Trophoblast cell (in vitro differentiated cells and primary cell): Measurements from ENCODE around the gene PPP1R13L.
"Not testable (repeated sequence)": the region's sequence is repeated elsewhere in the genome, so short reads cannot be mapped to it uniquely, and the experiment has no call there.

Experiments
- DNase-seq, 2 donors: peaks; one replicate each; pipeline ENCODE4 v3.0.0-alpha.2; 2016
- H2AFZ ChIP-seq: 2 replicates; pipeline ENCODE4 v1.6.1; 2013; ENCODE audit warnings: low read length, moderate library complexity, mild to moderate bottlenecking; ENCODE audit not compliant: insufficient read depth, poor library complexity
- H2AK5ac ChIP-seq: 2 replicates; pipeline ENCODE4 v1.6.1; 2013; ENCODE audit warnings: mild to moderate bottlenecking, low read length
- H2BK120ac ChIP-seq: 2 replicates; pipeline ENCODE4 v1.6.1; 2013; ENCODE audit warnings: low read length, mild to moderate bottlenecking, moderate library complexity; ENCODE audit not compliant: insufficient read depth, poor library complexity
- H2BK12ac ChIP-seq: 2 replicates; pipeline ENCODE4 v1.6.1; 2013; ENCODE audit warnings: mild to moderate bottlenecking, low read length, moderate library complexity
- H2BK5ac ChIP-seq: 2 replicates; pipeline ENCODE4 v1.6.1; 2013; ENCODE audit warnings: low read length, low read depth, moderate library complexity, mild to moderate bottlenecking; ENCODE audit not compliant: poor library complexity
- H3K14ac ChIP-seq: 2 replicates; pipeline ENCODE4 v1.6.1; 2013; ENCODE audit warnings: mild to moderate bottlenecking, low read length
- H3K18ac ChIP-seq: 2 replicates; pipeline ENCODE4 v1.6.1; 2013; ENCODE audit warnings: mild to moderate bottlenecking, low read length
- H3K23ac ChIP-seq: 2 replicates; pipeline ENCODE4 v1.6.1; 2013; ENCODE audit warnings: low read length
- H3K27ac ChIP-seq: 2 replicates; pipeline ENCODE4 v1.5.1; 2013; ENCODE audit warnings: low read depth, mild to moderate bottlenecking, inconsistent platforms, low read length, moderate library complexity
- H3K27me3 ChIP-seq: 2 replicates; pipeline ENCODE4 v1.6.1; 2013; ENCODE audit warnings: inconsistent platforms, mild to moderate bottlenecking, low read length, moderate library complexity; ENCODE audit not compliant: insufficient read depth
- H3K36me3 ChIP-seq, 2 experiments: 1 replicate in 1 of 2; 2 replicates in 1 of 2; pipeline ENCODE4 v1.6.1; 2013; ENCODE audit warnings: low read length in 2 of 2, mild to moderate bottlenecking in 2 of 2, moderate library complexity in 1 of 2; ENCODE audit not compliant: insufficient read depth in 2 of 2, control insufficient read depth in 1 of 2
- H3K4ac ChIP-seq: 2 replicates; pipeline ENCODE4 v1.6.1; 2013; ENCODE audit warnings: low read depth, mild to moderate bottlenecking, low read length, moderate library complexity
- H3K4me1 ChIP-seq, 2 experiments: 1 replicate in 1 of 2; 2 replicates in 1 of 2; pipeline ENCODE4 v1.6.1; 2013; ENCODE audit warnings: low read length in 2 of 2, mild to moderate bottlenecking in 2 of 2, moderate library complexity in 1 of 2; ENCODE audit not compliant: insufficient read depth in 2 of 2, control insufficient read depth in 1 of 2
- H3K4me2 ChIP-seq: 2 replicates; pipeline ENCODE4 v1.6.1; 2013; ENCODE audit warnings: inconsistent platforms, mild to moderate bottlenecking, low read length, moderate library complexity
- H3K4me3 ChIP-seq: 2 replicates; pipeline ENCODE4 v1.5.1; 2013; ENCODE audit warnings: mild to moderate bottlenecking, low read depth, low read length, inconsistent platforms
- H3K79me1 ChIP-seq: one replicate; pipeline ENCODE4 v1.6.1; 2013; ENCODE audit warnings: low read length
- H3K79me2 ChIP-seq: 2 replicates; pipeline ENCODE4 v1.6.1; 2013; ENCODE audit warnings: low read length, mild to moderate bottlenecking; ENCODE audit not compliant: control insufficient read depth, insufficient read depth, poor library complexity
- H3K9ac ChIP-seq: 2 replicates; pipeline ENCODE4 v1.6.1; 2013; ENCODE audit warnings: mild to moderate bottlenecking, low read length
- H3K9me3 ChIP-seq: 2 replicates; pipeline ENCODE4 v1.6.1; 2013; ENCODE audit warnings: low read depth, mild to moderate bottlenecking, control low read depth, inconsistent platforms, low read length; ENCODE audit not compliant: insufficient read depth
- H4K12ac ChIP-seq: 2 replicates; pipeline ENCODE4 v1.6.1; 2013; ENCODE audit warnings: low read depth, mild to moderate bottlenecking, low read length, moderate library complexity
- H4K8ac ChIP-seq: 2 replicates; pipeline ENCODE4 v1.6.1; 2013; ENCODE audit warnings: low read depth, mild to moderate bottlenecking, low read length, moderate library complexity
- H4K91ac ChIP-seq: one replicate; pipeline ENCODE4 v1.6.1; 2013; ENCODE audit warnings: low read depth, mild to moderate bottlenecking, low read length, moderate library complexity
- WGBS: extraction: QIAGEN DNeasy Blood & Tissue Kit; methylation state at CpG from one replicate; pipeline ENCODE4 v1.1.7; 2013; ENCODE audit warnings: missing lambda C conversion rate; ENCODE audit not compliant: insufficient read length, insufficient coverage; ENCODE audit errors: extremely low coverage; 5-methylcytosine and 5-hydroxymethylcytosine counted together

Gene PPP1R13L

DNA sequence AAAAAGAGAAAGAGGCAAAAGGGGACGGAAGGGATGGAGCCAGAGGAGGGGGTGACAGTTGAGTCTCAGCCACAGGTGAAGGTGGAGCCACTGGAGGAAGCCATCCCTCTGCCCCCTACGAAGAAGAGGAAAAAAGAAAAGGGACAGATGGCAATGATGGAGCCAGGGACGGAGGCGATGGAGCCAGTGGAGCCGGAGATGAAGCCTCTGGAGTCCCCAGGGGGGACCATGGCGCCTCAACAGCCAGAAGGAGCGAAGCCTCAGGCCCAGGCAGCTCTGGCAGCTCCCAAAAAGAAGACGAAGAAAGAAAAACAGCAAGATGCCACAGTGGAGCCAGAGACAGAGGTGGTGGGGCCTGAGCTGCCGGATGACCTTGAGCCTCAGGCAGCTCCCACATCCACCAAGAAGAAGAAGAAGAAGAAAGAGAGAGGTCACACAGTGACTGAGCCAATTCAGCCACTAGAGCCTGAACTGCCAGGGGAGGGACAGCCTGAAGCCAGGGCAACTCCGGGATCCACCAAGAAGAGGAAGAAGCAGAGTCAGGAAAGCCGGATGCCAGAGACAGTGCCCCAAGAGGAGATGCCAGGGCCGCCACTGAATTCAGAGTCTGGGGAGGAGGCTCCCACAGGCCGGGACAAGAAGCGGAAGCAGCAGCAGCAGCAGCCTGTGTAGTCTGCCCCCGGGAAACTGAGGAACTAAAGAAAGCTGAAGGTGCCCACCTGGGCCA, 4.1 kb upstream of the PPP1R13L start:
- Histone ChIP-seq H3K9ac (no peak overlapping the region), H3K18ac (no peak overlapping the region), H2BK12ac (no peak overlapping the region), H4K8ac (no peak overlapping the region), H4K12ac (no peak overlapping the region), H3K79me1 (peaks cover 22% of the 10 kb centered on the region), H3K4ac (no peak overlapping the region), H4K91ac (no peak overlapping the region), H3K4me1 (peaks cover 3 to 4% of the 10 kb centered on the region in 2 experiments), H3K27ac (no peak overlapping the region), H2BK5ac (no peak overlapping the region), H3K4me3 (no peak overlapping the region), H3K79me2 (peaks cover 13% of the 10 kb centered on the region), H3K23ac (no peak overlapping the region), H3K14ac (no peak overlapping the region), H3K4me2 (no peak overlapping the region), H3K36me3 (peaks cover 23 to 26% of the 10 kb centered on the region in 2 experiments), H2BK120ac (no peak overlapping the region), H2AK5ac (no peak overlapping the region), H3K9me3 (no peaks in the 10 kb centered on the region), H2AFZ (no peak overlapping the region), H3K27me3 (no peaks in the 10 kb centered on the region)
- no peak for DNase-seq
- WGBS = no CpG with 5 or more reads among the region's 15 CpGs

DNA sequence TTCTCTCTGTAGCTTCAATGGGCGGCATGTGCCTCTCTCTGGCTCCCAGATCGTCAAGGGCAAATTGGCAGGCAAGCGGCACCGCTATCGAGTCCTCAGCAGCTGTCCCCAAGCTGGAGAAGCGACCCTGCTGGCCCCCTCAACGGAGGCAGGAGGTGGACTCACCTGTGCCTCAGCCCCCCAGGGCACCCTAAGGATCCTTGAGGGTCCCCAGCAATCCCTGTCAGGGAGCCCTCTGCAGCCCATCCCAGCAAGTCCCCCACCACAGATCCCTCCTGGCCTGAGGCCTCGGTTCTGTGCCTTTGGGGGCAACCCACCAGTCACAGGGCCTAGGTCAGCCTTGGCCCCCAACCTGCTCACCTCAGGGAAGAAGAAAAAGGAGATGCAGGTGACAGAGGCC, 3.3 kb upstream of the PPP1R13L start:
- H3K18ac ChIP-seq = no peak overlapping the region
- no peak overlapping the region for H2BK12ac ChIP-seq
- H3K4me3 ChIP-seq = no peak overlapping the region
- WGBS = no CpG with 5 or more reads among the region's 8 CpGs
- no peak overlapping the region for H3K23ac ChIP-seq
- H3K79me2 ChIP-seq = peaks cover 13% of the 10 kb centered on the region
- no peak overlapping the region for H4K8ac ChIP-seq
- H3K9me3 ChIP-seq = no peaks in the 10 kb centered on the region
- H3K4me1 ChIP-seq = peaks cover 3 to 12% of the 10 kb centered on the region in 2 experiments
- H2AK5ac ChIP-seq = no peak overlapping the region
- peaks cover 15 to 17% of the 10 kb centered on the region in 2 experiments for H3K36me3 ChIP-seq
- H3K27ac ChIP-seq = no peak overlapping the region
- no peak overlapping the region for H2BK5ac ChIP-seq
- H3K27me3 ChIP-seq = no peaks in the 10 kb centered on the region
- no peak overlapping the region for H2AFZ ChIP-seq
- no peak overlapping the region for H3K14ac ChIP-seq
- no peak overlapping the region for H3K4ac ChIP-seq
- H2BK120ac ChIP-seq = no peak overlapping the region
- H3K4me2 ChIP-seq = no peak overlapping the region
- DNase-seq = no peak
- no peak overlapping the region for H3K9ac ChIP-seq
- no peak overlapping the region for H4K12ac ChIP-seq
- H4K91ac ChIP-seq = no peak overlapping the region
- peaks cover 28% of the 10 kb centered on the region for H3K79me1 ChIP-seq

DNA sequence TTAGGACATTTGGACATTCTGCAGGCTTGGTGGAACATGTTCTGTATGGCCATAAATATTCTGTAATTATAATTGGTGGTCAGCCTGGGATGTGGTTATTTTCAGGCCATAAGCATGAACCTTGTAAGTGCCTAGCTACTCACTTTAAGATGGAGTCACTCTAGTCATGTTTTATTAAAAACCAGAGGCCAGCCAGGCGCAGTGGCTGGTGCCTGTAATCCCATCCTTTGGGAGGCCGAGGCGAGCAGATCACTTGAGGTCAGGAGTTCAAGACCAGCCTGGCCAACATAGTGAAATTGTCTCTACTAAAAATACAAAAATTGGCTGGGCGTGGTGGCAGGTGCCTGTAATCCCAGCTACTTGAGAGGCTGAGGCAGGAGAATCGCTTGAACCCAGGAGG, 2.7 kb upstream of the PPP1R13L start:
- H3K27ac ChIP-seq, H2BK12ac ChIP-seq, H3K18ac ChIP-seq, DNase-seq, H3K4ac ChIP-seq, H3K14ac ChIP-seq, H4K91ac ChIP-seq, H4K12ac ChIP-seq, H3K27me3 ChIP-seq, H2AK5ac ChIP-seq, H3K9ac ChIP-seq, H4K8ac ChIP-seq, H2AFZ ChIP-seq, H2BK5ac ChIP-seq, H3K9me3 ChIP-seq, H2BK120ac ChIP-seq, H3K23ac ChIP-seq, H3K4me3 ChIP-seq: not testable (repeated sequence)
- H3K79me1 ChIP-seq = peaks cover 31% of the 10 kb centered on the region
- H3K36me3 ChIP-seq = peaks cover 15% of the 10 kb centered on the region in 2 experiments
- H3K4me2 ChIP-seq = peak overlapping the region; percentile 75
- H3K4me1 ChIP-seq = peaks cover 7 to 17% of the 10 kb centered on the region in 2 experiments
- H3K79me2 ChIP-seq = peaks cover 16% of the 10 kb centered on the region
- WGBS = no CpG with 5 or more reads among the region's 5 CpGs

GRCh38 chr19:45407091-45407375, 2.2 kb upstream of the PPP1R13L start:
- no peak overlapping the region for H3K27ac ChIP-seq
- H3K9me3 ChIP-seq = no peaks in the 10 kb centered on the region
- H2AFZ ChIP-seq = peak overlapping the region; percentile 68
- peak overlapping the region; percentile 15 for H3K14ac ChIP-seq
- no peak overlapping the region for H2BK12ac ChIP-seq
- no CpG with 5 or more reads among the region's 10 CpGs for WGBS
- peaks cover 32% of the 10 kb centered on the region for H3K79me1 ChIP-seq
- H2BK5ac ChIP-seq = no peak overlapping the region
- no peak overlapping the region for H3K23ac ChIP-seq
- H3K9ac ChIP-seq = peak overlapping the region; percentile 28
- H3K4me2 ChIP-seq = peak overlapping the region; percentile 75
- no peaks in the 10 kb centered on the region for H3K27me3 ChIP-seq
- peak overlapping the region; percentile 83 for H3K4me3 ChIP-seq
- peak overlapping the region; percentile 21 for H3K4ac ChIP-seq
- no peak overlapping the region for H4K12ac ChIP-seq
- peak overlapping the region; percentile 50 for H4K8ac ChIP-seq
- peaks cover 11 to 20% of the 10 kb centered on the region in 2 experiments for H3K4me1 ChIP-seq
- H2AK5ac ChIP-seq = no peak overlapping the region
- H3K18ac ChIP-seq = peak overlapping the region; percentile 30
- no peak overlapping the region for H4K91ac ChIP-seq
- H2BK120ac ChIP-seq = no peak overlapping the region
- peaks cover 15% of the 10 kb centered on the region in 2 experiments for H3K36me3 ChIP-seq
- no peak for DNase-seq
- H3K79me2 ChIP-seq = peaks cover 20% of the 10 kb centered on the region
